CD4-positive, CD25-positive, alpha-beta regulatory T cell (primary cell): ENCODE results near the gene CUL3. TPM values are rescaled to one million over a fixed set of nuclear protein-coding genes. Genes with fewer than 3 reads are reported as not detected.
"Not testable (repeated sequence)": the region's sequence is repeated elsewhere in the genome, so short reads cannot be mapped to it uniquely, and the experiment has no call there.

Experiments used
- ATAC-seq, 2 donors: fragments of 150-1000 bp; cut with Tn5 transposase; one replicate each; pipeline ENCODE4 v1.10.0; 2021; ENCODE audit warnings: low read depth in 2 of 2, moderate number of reproducible peaks in 2 of 2, moderate library complexity in 1 of 2
- DNase-seq, 3 donors: peaks; one replicate each; pipeline versions ENCODE4 v3.0.0 to v3.0.0-alpha.2; 2012 to 2022; ENCODE audit warnings: mixed read lengths in 1 of 3
- H3K27ac ChIP-seq: one replicate; pipeline ENCODE4 v1.7.0; 2013; ENCODE audit warnings: mild to moderate bottlenecking, low read length; ENCODE audit not compliant: insufficient read depth, poor library complexity, severe bottlenecking
- H3K27me3 ChIP-seq: one replicate; pipeline ENCODE4 v1.7.0; 2013; ENCODE audit warnings: low read length; ENCODE audit not compliant: control insufficient read depth, insufficient read depth
- H3K36me3 ChIP-seq: one replicate; pipeline ENCODE4 v1.7.0; 2013; ENCODE audit warnings: mild to moderate bottlenecking, low read length, moderate library complexity; ENCODE audit not compliant: control insufficient read depth, insufficient read depth
- H3K4me1 ChIP-seq: 2 replicates; pipeline ENCODE4 v1.7.0; 2013; ENCODE audit warnings: mild to moderate bottlenecking, low read length; ENCODE audit not compliant: insufficient read depth, control insufficient read depth, poor library complexity, severe bottlenecking
- H3K4me3 ChIP-seq: one replicate; pipeline ENCODE4 v1.7.0; 2013; ENCODE audit warnings: low read depth, mild to moderate bottlenecking, low read length, moderate library complexity
- H3K9me3 ChIP-seq, 2 experiments: 1 replicate in 1 of 2; 2 replicates in 1 of 2; pipeline ENCODE4 v1.7.0; 2013; ENCODE audit warnings: low read length in 2 of 2, mild to moderate bottlenecking in 1 of 2, moderate library complexity in 1 of 2; ENCODE audit not compliant: control insufficient read depth in 2 of 2
- H3K27ac Mint-ChIP-seq, 3 donors: one replicate each; pipeline ENCODE4 v1.8.0; 2020 to 2022; ENCODE audit warnings: mild to moderate bottlenecking in 3 of 3, mixed read lengths in 3 of 3, moderate library complexity in 2 of 3
- H3K27me3 Mint-ChIP-seq: one replicate; pipeline ENCODE4 v1.8.0; 2022; ENCODE audit warnings: mild to moderate bottlenecking, mixed read lengths
- H3K36me3 Mint-ChIP-seq: one replicate; pipeline ENCODE4 v1.8.0; 2020; ENCODE audit warnings: mixed read lengths
- H3K4me1 Mint-ChIP-seq, 4 donors: one replicate each; pipeline ENCODE4 v1.8.0; 2020 to 2022; ENCODE audit warnings: mixed read lengths in 4 of 4, mild to moderate bottlenecking in 1 of 4
- H3K4me3 Mint-ChIP-seq, 4 donors: one replicate each; pipeline ENCODE4 v1.8.0; 2020 to 2022; ENCODE audit warnings: mild to moderate bottlenecking in 4 of 4, mixed read lengths in 4 of 4, moderate library complexity in 3 of 4
- H3K9me3 Mint-ChIP-seq, 7 donors: one replicate each; pipeline ENCODE4 v1.8.0; 2020 to 2022; ENCODE audit warnings: mixed read lengths in 7 of 7, mild to moderate bottlenecking in 3 of 7, moderate library complexity in 2 of 7
- polyA plus RNA-seq, 4 donors: library from polyadenylated mRNA; unstranded; fragments of 300-500 nt; fragmentation: Illumina TruSeq; gene quantifications; one replicate each; pipeline ENCODE4 v1.2.3, GENCODE V29; 2021
- total RNA-seq: library from RNA; stranded (reverse); gene quantifications from one replicate; pipeline ENCODE4 v1.2.3, GENCODE V29; 2022

The CUL3 gene
- total and polyA plus RNA-seq, 5 donors from 2014 or later, result 26.1 to 139 (median 43.6) TPM

- H3K27ac ChIP-seq, result no peak overlapping the region
- H3K4me3 Mint-ChIP-seq, result no peak overlapping the region
- no peaks in the 10 kb centered on the region for H3K27me3 Mint-ChIP-seq
- no peak for ATAC-seq
- DNase-seq, result no peak
- H3K9me3 Mint-ChIP-seq, result peaks cover 0 to 2% (median 0%) of the 10 kb centered on the region in 7 donors
- H3K36me3 Mint-ChIP-seq, result no peaks in the 10 kb centered on the region
- H3K4me1 ChIP-seq, result peaks cover 3% of the 10 kb centered on the region
- no peaks in the 10 kb centered on the region for H3K9me3 ChIP-seq
- H3K27me3 ChIP-seq, result no peaks in the 10 kb centered on the region
- peaks cover 4 to 16% (median 6%) of the 10 kb centered on the region in 4 donors for H3K4me1 Mint-ChIP-seq
- H3K36me3 ChIP-seq, result no peaks in the 10 kb centered on the region
- H3K4me3 ChIP-seq, result no peak overlapping the region
- H3K27ac Mint-ChIP-seq, result peak overlapping the region in 1 of 3 donors; percentile 3
Measured at GRCh38 chr2:224591220-224591619, 6.1 kb upstream of the CUL3 start.

- Mint-ChIP-seq H3K36me3 (peaks cover 16% of the 10 kb centered on the region), H3K27ac (peak overlapping the region; percentile 94 to 96 (median 95)), H3K4me1 (peaks cover 16 to 43% (median 27%) of the 10 kb centered on the region in 4 donors), H3K9me3 (peaks cover 0 to under 1% (median 0%) of the 10 kb centered on the region in 7 donors), H3K4me3 (peak overlapping the region; percentile 95 to 99 (median 96)), H3K27me3 (no peaks in the 10 kb centered on the region)
- ATAC-seq (no peak), DNase-seq (no peak)
- no peaks in the 10 kb centered on the region for H3K27me3 ChIP-seq
- no peaks in the 10 kb centered on the region for H3K36me3 ChIP-seq
- H3K4me1 ChIP-seq, result peaks cover 36% of the 10 kb centered on the region
- peak overlapping the region; percentile 81 for H3K27ac ChIP-seq
- H3K4me3 ChIP-seq, result peak overlapping the region; percentile 91
- no peaks in the 10 kb centered on the region for H3K9me3 ChIP-seq
Measured at GRCh38 chr2:224586127-224586695, 1.0 kb upstream of the CUL3 start.

GRCh38 chr2:224584785-224585210, 365 bp downstream of the CUL3 start:
- Histone ChIP-seq H3K4me1 (peaks cover 49% of the 10 kb centered on the region), H3K36me3 (no peaks in the 10 kb centered on the region), H3K4me3 (no peak overlapping the region), H3K27ac (peak overlapping the region; percentile 81), H3K27me3 (no peaks in the 10 kb centered on the region), H3K9me3 (no peaks in the 10 kb centered on the region)
- DNase-seq (peak; percentile 53 to 80 (median 59)), ATAC-seq (peak; percentile 18 to 32)
- peaks cover 20% of the 10 kb centered on the region for H3K36me3 Mint-ChIP-seq
- peak overlapping the region; percentile 89 to 96 (median 94) for H3K27ac Mint-ChIP-seq
- peaks cover 25 to 57% (median 33%) of the 10 kb centered on the region in 4 donors for H3K4me1 Mint-ChIP-seq
- no peaks in the 10 kb centered on the region for H3K27me3 Mint-ChIP-seq
- peak overlapping the region; percentile 73 to 99 (median 89) for H3K4me3 Mint-ChIP-seq
- no peaks in the 10 kb centered on the region for H3K9me3 Mint-ChIP-seq

GRCh38 chr2:224584111-224584784, 915 bp downstream of the CUL3 start:
- ATAC-seq (no peak), DNase-seq (peak in 1 of 3 donors; percentile 38)
- Mint-ChIP-seq H3K27me3 (no peaks in the 10 kb centered on the region), H3K36me3 (peaks cover 24% of the 10 kb centered on the region), H3K9me3 (no peaks in the 10 kb centered on the region), H3K4me1 (peaks cover 29 to 63% (median 39%) of the 10 kb centered on the region in 4 donors), H3K4me3 (peak overlapping the region; percentile 95 to 99 (median 98)), H3K27ac (peak overlapping the region; percentile 77 to 97 (median 96))
- Histone ChIP-seq H3K4me3 (peak overlapping the region; percentile 97), H3K36me3 (no peaks in the 10 kb centered on the region), H3K27me3 (no peaks in the 10 kb centered on the region), H3K4me1 (peaks cover 54% of the 10 kb centered on the region), H3K9me3 (no peaks in the 10 kb centered on the region), H3K27ac (peak overlapping the region; percentile 56)

- Histone ChIP-seq H3K4me3 (peak overlapping the region; percentile 97), H3K4me1 (peaks cover 64% of the 10 kb centered on the region)
- Mint-ChIP-seq H3K36me3 (peaks cover 24% of the 10 kb centered on the region), H3K4me1 (peaks cover 28 to 75% (median 49%) of the 10 kb centered on the region in 4 donors), H3K27ac (peak overlapping the region in 1 of 3 donors; percentile 96), H3K4me3 (peak overlapping the region; percentile 95 to 99 (median 98))
- H3K27ac ChIP-seq, H3K27me3 ChIP-seq, H3K27me3 Mint-ChIP-seq, DNase-seq, ATAC-seq, H3K9me3 ChIP-seq, H3K36me3 ChIP-seq, H3K9me3 Mint-ChIP-seq: not testable (repeated sequence)
Measured at GRCh38 chr2:224583033-224583432, 2.1 kb downstream of the CUL3 start.

DNA sequence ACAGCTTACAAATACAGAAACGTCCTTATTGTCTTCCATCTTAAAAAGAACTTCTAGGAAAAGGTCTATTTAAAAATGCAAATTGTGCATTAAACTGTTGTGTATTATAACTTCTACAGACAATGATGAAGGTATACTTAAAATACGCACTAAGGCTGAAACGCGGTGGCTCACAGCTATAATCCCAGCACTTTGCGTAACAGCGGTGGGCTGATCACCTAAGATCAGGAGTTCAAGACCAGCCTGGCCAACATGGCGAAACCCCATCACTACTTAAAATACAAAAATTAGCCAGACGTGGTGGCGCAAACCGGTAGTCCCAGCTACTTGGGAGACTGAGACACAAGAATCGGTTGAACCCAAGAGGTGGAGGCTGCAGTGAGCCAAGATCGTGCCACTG, 4.9 kb downstream of the CUL3 start:
- Mint-ChIP-seq H3K4me3 (peak overlapping the region; percentile 70 to 98 (median 80)), H3K4me1 (peaks cover 33 to 88% (median 68%) of the 10 kb centered on the region in 4 donors), H3K36me3 (peaks cover 24% of the 10 kb centered on the region), H3K27ac (peak overlapping the region in 1 of 3 donors; percentile 14), H3K9me3 (no peaks in the 10 kb centered on the region), H3K27me3 (no peaks in the 10 kb centered on the region)
- Histone ChIP-seq H3K36me3 (no peaks in the 10 kb centered on the region), H3K4me1 (peaks cover 83% of the 10 kb centered on the region), H3K4me3 (peak overlapping the region; percentile 54), H3K27ac (no peak overlapping the region), H3K27me3 (no peaks in the 10 kb centered on the region), H3K9me3 (no peaks in the 10 kb centered on the region)
- no peak for ATAC-seq
- no peak for DNase-seq

GRCh38 chr2:224579411-224579810, 5.8 kb downstream of the CUL3 start:
- peaks cover 90% of the 10 kb centered on the region for H3K4me1 ChIP-seq
- no peaks in the 10 kb centered on the region for H3K27me3 ChIP-seq
- DNase-seq (no peak), ATAC-seq (peak in 1 of 2 donors; percentile 11)
- H3K36me3 Mint-ChIP-seq, result peaks cover 24% of the 10 kb centered on the region
- no peaks in the 10 kb centered on the region for H3K27me3 Mint-ChIP-seq
- peak overlapping the region; percentile 54 for H3K4me3 ChIP-seq
- no peaks in the 10 kb centered on the region for H3K36me3 ChIP-seq
- no peak overlapping the region for H3K27ac ChIP-seq
- peak overlapping the region; percentile 70 to 98 (median 78) for H3K4me3 Mint-ChIP-seq
- H3K9me3 Mint-ChIP-seq, result no peaks in the 10 kb centered on the region
- peaks cover 42 to 97% (median 76%) of the 10 kb centered on the region in 4 donors for H3K4me1 Mint-ChIP-seq
- no peaks in the 10 kb centered on the region for H3K9me3 ChIP-seq
- H3K27ac Mint-ChIP-seq, result peak overlapping the region in 2 of 3 donors; percentile 14 to 84
